ENCODE results near the gene WAPL. TPM values are rescaled to one million over a fixed set of nuclear protein-coding genes. Genes with fewer than 3 reads are reported as not detected.
A peak's percentile ranks its signal among the peaks of the same experiment; 100 is the strongest.

The WAPL gene
- total and polyA plus RNA-seq, 10 of the 15 experiments (the other 5 are each of a cell fraction or from before 2014, with no cell fraction given): 15.7 to 45.8 (median 29.0) TPM

- CTCF ChIA-PET: interaction anchor here (1.0 to 4.1 kb wide), 5 partner anchors 15 to 252 kb away, joined by 3 to 38 read pairs (median 5); no protein-coding TSS in a partner anchor
- Histone ChIP-seq H3K27me3 (replicated peaks in 1 of 2; ENCODE audit: control insufficient read depth in 2 of 2, insufficient read depth in 2 of 2, low read length in 1 of 2) (no peaks in the 10 kb centered on the region), H3K4me2 (ENCODE audit: control insufficient read depth, insufficient read depth) (peak overlapping the region; percentile 96), H3K27ac (ENCODE audit: control insufficient read depth, insufficient read depth) (peak overlapping the region; percentile 91; the same call in 1 of the 2 replicates), H3K36me3 (ENCODE audit: control insufficient read depth in 2 of 2, insufficient read depth in 2 of 2, low read length in 1 of 2) (no peaks in the 10 kb centered on the region), H4K20me1 (ENCODE audit: control insufficient read depth, insufficient read depth) (no peaks in the 10 kb centered on the region), H3K9me3 (replicated peaks; ENCODE audit: control insufficient read depth, insufficient read depth, low read length) (no peaks in the 10 kb centered on the region), H3K4me1 (ENCODE audit: control insufficient read depth, insufficient read depth, low read length) (peaks cover 28% of the 10 kb centered on the region), H2AFZ (ENCODE audit: control insufficient read depth, low read depth, low read length) (no peak overlapping the region), H3K4me3 (peak overlapping the region; percentile 87; the same call in 1 of the 2 replicates), H3K9ac (ENCODE audit: control insufficient read depth, insufficient read depth, low read length) (no peak overlapping the region), H3K79me2 (ENCODE audit: control insufficient read depth, insufficient read depth, low read length) (peaks cover 39% of the 10 kb centered on the region)
- SMC1A ChIA-PET (ENCODE audit: uncharacterized antibody, unreplicated experiment): interaction anchor here (0.8 to 7.6 kb wide), 9 partner anchors 8 to 217 kb away, joined by 3 to 42 read pairs (median 3); no protein-coding TSS in a partner anchor
- WGBS (ENCODE audit: insufficient coverage, insufficient replicate concordance, low lambda C conversion rate, missing lambda C conversion rate): 59% methylated on average over 9 of the region's 9 CpGs
- TF ChIP-seq REST (IDR thresholded peaks at IDR 0.05; ENCODE audit: low read depth, low read length): no peak
- no peak for TF ChIP-seq POU2F2 (IDR thresholded peaks at IDR 0.05; ENCODE audit: borderline replicate concordance, low read depth, low read length)
- TF ChIP-seq ATF3 (IDR thresholded peaks at IDR 0.05; ENCODE audit: borderline replicate concordance, extremely low read depth, low read depth, low read length): no peak
- TF ChIP-seq PAX8 (IDR thresholded peaks at IDR 0.05): no peak
- TF ChIP-seq ATF2 (IDR thresholded peaks at IDR 0.05; ENCODE audit: low read length): no peak
- no peak for TF ChIP-seq MTA3 (IDR thresholded peaks at IDR 0.05; ENCODE audit: borderline replicate concordance, low read length)
- TF ChIP-seq ZNF24 (IDR thresholded peaks at IDR 0.05): no peak
- no peak for TF ChIP-seq EGR1 (IDR thresholded peaks at IDR 0.05; ENCODE audit: borderline replicate concordance in 1 of 2, low read depth in 2 of 2, low read length in 2 of 2)
- TF ChIP-seq HSF1 (IDR thresholded peaks at IDR 0.05; ENCODE audit: low read depth, low read length): no peak
- intact Hi-C loops (cut with micrococcal nuclease; ENCODE audit: unreplicated experiment): loop anchor here (5.0 to 10.0 kb wide), 2 partner anchors 129 to 271 kb away; partner anchors contain the start of genes LDB3 and WAPL
- POLR2A ChIA-PET: interaction anchor here (0.5 to 5.8 kb wide), 9 partner anchors 8 to 545 kb away, joined by 3 to 58 read pairs (median 5); no protein-coding TSS in a partner anchor
- in situ Hi-C loops (cut with MboI): no loop called here
- DNase-seq (ENCODE audit: low read depth, low spot score) (no peak), FAIRE-seq (no peak), ATAC-seq (no peak)
- no TSS peak for BruUV-seq (replicated peaks)
- RAD21 ChIA-PET (ENCODE audit: unreplicated experiment): interaction anchor here (1.0 to 5.4 kb wide), 7 partner anchors 7 to 192 kb away, joined by 3 to 56 read pairs (median 5); no protein-coding TSS in a partner anchor
Observed at GRCh38 chr10:86393362-86393761, 128.2 kb downstream of the WAPL start.
